Measurements from ENCODE around the gene TGFB1. TPM values are rescaled to one million over a fixed set of nuclear protein-coding genes. Genes with fewer than 3 reads are reported as not detected.
A peak's percentile ranks its signal among the peaks of the same experiment; 100 is the strongest.

Gene TGFB1
- total and polyA plus RNA-seq, 9 of the 15 experiments (the other 6 are each of a cell fraction or from before 2014, with no cell fraction given): 0.24 to 159 (median 17.2) TPM

GRCh38 chr19:41367848-41368301 lies 14.2 kb upstream of the TGFB1 start (continued):
- TF ChIP-seq FOXP4 (CRISPR knock-in tag; IDR thresholded peaks at IDR 0.05; ENCODE audit: borderline replicate concordance) (no peak), MIER1 (IDR thresholded peaks at IDR 0.05; ENCODE audit: low read depth) (no peak), CTBP1 (IDR thresholded peaks at IDR 0.05; ENCODE audit: borderline replicate concordance) (peak; percentile 57; the same call in 1 of the 2 replicates), TBL1XR1 (IDR thresholded peaks at IDR 0.05; ENCODE audit: low read length in 2 of 2) (peak in 1 of 2 experiments; percentile 72; a peak in 2 of 4 replicates), CBFA2T3 (IDR thresholded peaks at IDR 0.05) (peak; percentile 64), MAFK (IDR thresholded peaks at IDR 0.05; ENCODE audit: low read length) (peak; percentile 55), C11orf30 (IDR thresholded peaks at IDR 0.05; ENCODE audit: low read depth) (peak; percentile 81), KDM2B (CRISPR knock-in tag; IDR thresholded peaks at IDR 0.05) (no peak), ZNF589 (CRISPR knock-in tag; IDR thresholded peaks at IDR 0.05; ENCODE audit: low read depth) (peak; percentile 86), ZNF253 (CRISPR knock-in tag; conservative IDR thresholded peaks at IDR 0.05) (no peak), TAL1 (IDR thresholded peaks at IDR 0.05) (0 out of 2 replicates have a peak, but pooled peaks have one; percentile 21), FOS (IDR thresholded peaks at IDR 0.05; ENCODE audit: extremely low read depth, insufficient read length) (no peak), AFF1 (IDR thresholded peaks at IDR 0.05; ENCODE audit: low read depth in 1 of 2, partially characterized antibody in 2 of 2) (no peak), ZNF232 (CRISPR knock-in tag; IDR thresholded peaks at IDR 0.05) (no peak), NFE2 (IDR thresholded peaks at IDR 0.05; ENCODE audit: low read depth) (peak; percentile 89), ZEB2 (IDR thresholded peaks at IDR 0.05) (0 out of 2 replicates have a peak, but pooled peaks have one; percentile 22)
- TF ChIP-seq, protein P1, sequence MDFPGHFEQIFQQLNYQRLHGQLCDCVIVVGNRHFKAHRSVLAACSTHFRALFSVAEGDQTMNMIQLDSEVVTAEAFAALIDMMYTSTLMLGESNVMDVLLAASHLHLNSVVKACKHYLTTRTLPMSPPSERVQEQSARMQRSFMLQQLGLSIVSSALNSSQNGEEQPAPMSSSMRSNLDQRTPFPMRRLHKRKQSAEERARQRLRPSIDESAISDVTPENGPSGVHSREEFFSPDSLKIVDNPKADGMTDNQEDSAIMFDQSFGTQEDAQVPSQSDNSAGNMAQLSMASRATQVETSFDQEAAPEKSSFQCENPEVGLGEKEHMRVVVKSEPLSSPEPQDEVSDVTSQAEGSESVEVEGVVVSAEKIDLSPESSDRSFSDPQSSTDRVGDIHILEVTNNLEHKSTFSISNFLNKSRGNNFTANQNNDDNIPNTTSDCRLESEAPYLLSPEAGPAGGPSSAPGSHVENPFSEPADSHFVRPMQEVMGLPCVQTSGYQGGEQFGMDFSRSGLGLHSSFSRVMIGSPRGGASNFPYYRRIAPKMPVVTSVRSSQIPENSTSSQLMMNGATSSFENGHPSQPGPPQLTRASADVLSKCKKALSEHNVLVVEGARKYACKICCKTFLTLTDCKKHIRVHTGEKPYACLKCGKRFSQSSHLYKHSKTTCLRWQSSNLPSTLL (IDR thresholded peaks at IDR 0.05): no peak
- TF ChIP-seq, protein P2, sequence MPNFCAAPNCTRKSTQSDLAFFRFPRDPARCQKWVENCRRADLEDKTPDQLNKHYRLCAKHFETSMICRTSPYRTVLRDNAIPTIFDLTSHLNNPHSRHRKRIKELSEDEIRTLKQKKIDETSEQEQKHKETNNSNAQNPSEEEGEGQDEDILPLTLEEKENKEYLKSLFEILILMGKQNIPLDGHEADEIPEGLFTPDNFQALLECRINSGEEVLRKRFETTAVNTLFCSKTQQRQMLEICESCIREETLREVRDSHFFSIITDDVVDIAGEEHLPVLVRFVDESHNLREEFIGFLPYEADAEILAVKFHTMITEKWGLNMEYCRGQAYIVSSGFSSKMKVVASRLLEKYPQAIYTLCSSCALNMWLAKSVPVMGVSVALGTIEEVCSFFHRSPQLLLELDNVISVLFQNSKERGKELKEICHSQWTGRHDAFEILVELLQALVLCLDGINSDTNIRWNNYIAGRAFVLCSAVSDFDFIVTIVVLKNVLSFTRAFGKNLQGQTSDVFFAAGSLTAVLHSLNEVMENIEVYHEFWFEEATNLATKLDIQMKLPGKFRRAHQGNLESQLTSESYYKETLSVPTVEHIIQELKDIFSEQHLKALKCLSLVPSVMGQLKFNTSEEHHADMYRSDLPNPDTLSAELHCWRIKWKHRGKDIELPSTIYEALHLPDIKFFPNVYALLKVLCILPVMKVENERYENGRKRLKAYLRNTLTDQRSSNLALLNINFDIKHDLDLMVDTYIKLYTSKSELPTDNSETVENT (CRISPR knock-in tag; IDR thresholded peaks at IDR 0.05): no peak
- TF ChIP-seq, protein P3, sequence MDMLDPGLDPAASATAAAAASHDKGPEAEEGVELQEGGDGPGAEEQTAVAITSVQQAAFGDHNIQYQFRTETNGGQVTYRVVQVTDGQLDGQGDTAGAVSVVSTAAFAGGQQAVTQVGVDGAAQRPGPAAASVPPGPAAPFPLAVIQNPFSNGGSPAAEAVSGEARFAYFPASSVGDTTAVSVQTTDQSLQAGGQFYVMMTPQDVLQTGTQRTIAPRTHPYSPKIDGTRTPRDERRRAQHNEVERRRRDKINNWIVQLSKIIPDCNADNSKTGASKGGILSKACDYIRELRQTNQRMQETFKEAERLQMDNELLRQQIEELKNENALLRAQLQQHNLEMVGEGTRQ (CRISPR knock-in tag; IDR thresholded peaks at IDR 0.05): no peak
